HEK293 (cell line): Measurements from ENCODE around the gene PSPC1.

Experiments used
- CTCF ChIP-seq: fragments of 450-650 bp; formaldehyde crosslinking; IDR thresholded peaks from 2 replicates; pipeline ENCODE4 v1.5.1; 2016; ENCODE audit warnings: missing biosample characterization, missing genetic modification characterization
- KLF10 ChIP-seq: fragments of 450-650 bp; IDR thresholded peaks from 2 replicates; pipeline ENCODE4 v1.5.1; 2018; ENCODE audit warnings: missing biosample characterization, mild to moderate bottlenecking, missing genetic modification characterization
- KLF9 ChIP-seq: fragments of 450-650 bp; formaldehyde crosslinking; IDR thresholded peaks from 2 replicates; pipeline ENCODE4 v1.5.1; 2016; ENCODE audit warnings: missing biosample characterization, missing genetic modification characterization, low read depth
- SCRT2 ChIP-seq: fragments of 450-650 bp; formaldehyde crosslinking; IDR thresholded peaks from 2 replicates; pipeline ENCODE4 v1.5.1; 2016; ENCODE audit warnings: missing biosample characterization, missing genetic modification characterization
- ZNF114 ChIP-seq: fragments of 450-650 bp; formaldehyde crosslinking; IDR thresholded peaks from 2 replicates; pipeline ENCODE4 v1.5.0; 2017; ENCODE audit warnings: missing biosample characterization, missing genetic modification characterization
- ZNF274 ChIP-seq, 2 experiments: fragments of 200-500 bp in 1 of 2; fragments of 450-650 bp in 1 of 2; sonication (Bioruptor generic) in 1 of 2; formaldehyde crosslinking in 1 of 2; IDR thresholded peaks; 2 replicates each; pipeline versions ENCODE4 v1.5.1 to v1.6.1; 2014 to 2016; ENCODE audit warnings: borderline replicate concordance in 1 of 2, inconsistent platforms in 1 of 2, low read length in 1 of 2, missing biosample characterization in 1 of 2, missing genetic modification characterization in 1 of 2
- ZNF311 ChIP-seq: fragments of 450-650 bp; formaldehyde crosslinking; IDR thresholded peaks from 2 replicates; pipeline ENCODE4 v1.5.1; 2017; ENCODE audit warnings: missing biosample characterization, missing genetic modification characterization, borderline replicate concordance
- ZNF48 ChIP-seq: fragments of 450-650 bp; formaldehyde crosslinking; IDR thresholded peaks from 2 replicates; pipeline ENCODE4 v1.5.1; 2016; ENCODE audit warnings: missing biosample characterization, missing genetic modification characterization
- ZNF548 ChIP-seq: fragments of 450-650 bp; formaldehyde crosslinking; IDR thresholded peaks from 2 replicates; pipeline ENCODE4 v1.5.1; 2016; ENCODE audit warnings: missing biosample characterization, missing genetic modification characterization
- ZNF677 ChIP-seq: fragments of 450-650 bp; IDR thresholded peaks from 2 replicates; pipeline ENCODE4 v1.5.0; 2018; ENCODE audit warnings: missing biosample characterization, mild to moderate bottlenecking, missing genetic modification characterization, moderate library complexity
- ZNF76 ChIP-seq: fragments of 450-650 bp; formaldehyde crosslinking; IDR thresholded peaks from 2 replicates; pipeline ENCODE4; 2016; ENCODE audit warnings: low read depth, missing biosample characterization, missing genetic modification characterization, borderline replicate concordance
- TF ChIP-seq, protein P1 (sequence below): fragments of 450-650 bp; formaldehyde crosslinking; IDR thresholded peaks from 2 replicates; pipeline ENCODE4 v1.5.1; 2016; ENCODE audit warnings: missing biosample characterization, missing genetic modification characterization

GRCh38 chr13:19685437-19685836 lies 97.3 kb downstream of the PSPC1 start:
- TF ChIP-seq ZNF548 (no peak), ZNF76 (tag by site-specific recombination) (no peak), KLF9 (tag by site-specific recombination) (no peak), ZNF311 (no peak), KLF10 (tag by site-specific recombination) (no peak), ZNF48 (tag by site-specific recombination) (no peak), ZNF114 (no peak), ZNF677 (tag by site-specific recombination) (no peak), SCRT2 (tag by site-specific recombination) (no peak), CTCF (tag by site-specific recombination) (no peak), ZNF274 (IDR thresholded peaks at IDR 0.05; ENCODE audit: low read length) (no peak), ZNF274 (tag by site-specific recombination; IDR thresholded peaks at IDR 0.05; ENCODE audit: borderline replicate concordance) (no peak)
- TF ChIP-seq, protein P1, sequence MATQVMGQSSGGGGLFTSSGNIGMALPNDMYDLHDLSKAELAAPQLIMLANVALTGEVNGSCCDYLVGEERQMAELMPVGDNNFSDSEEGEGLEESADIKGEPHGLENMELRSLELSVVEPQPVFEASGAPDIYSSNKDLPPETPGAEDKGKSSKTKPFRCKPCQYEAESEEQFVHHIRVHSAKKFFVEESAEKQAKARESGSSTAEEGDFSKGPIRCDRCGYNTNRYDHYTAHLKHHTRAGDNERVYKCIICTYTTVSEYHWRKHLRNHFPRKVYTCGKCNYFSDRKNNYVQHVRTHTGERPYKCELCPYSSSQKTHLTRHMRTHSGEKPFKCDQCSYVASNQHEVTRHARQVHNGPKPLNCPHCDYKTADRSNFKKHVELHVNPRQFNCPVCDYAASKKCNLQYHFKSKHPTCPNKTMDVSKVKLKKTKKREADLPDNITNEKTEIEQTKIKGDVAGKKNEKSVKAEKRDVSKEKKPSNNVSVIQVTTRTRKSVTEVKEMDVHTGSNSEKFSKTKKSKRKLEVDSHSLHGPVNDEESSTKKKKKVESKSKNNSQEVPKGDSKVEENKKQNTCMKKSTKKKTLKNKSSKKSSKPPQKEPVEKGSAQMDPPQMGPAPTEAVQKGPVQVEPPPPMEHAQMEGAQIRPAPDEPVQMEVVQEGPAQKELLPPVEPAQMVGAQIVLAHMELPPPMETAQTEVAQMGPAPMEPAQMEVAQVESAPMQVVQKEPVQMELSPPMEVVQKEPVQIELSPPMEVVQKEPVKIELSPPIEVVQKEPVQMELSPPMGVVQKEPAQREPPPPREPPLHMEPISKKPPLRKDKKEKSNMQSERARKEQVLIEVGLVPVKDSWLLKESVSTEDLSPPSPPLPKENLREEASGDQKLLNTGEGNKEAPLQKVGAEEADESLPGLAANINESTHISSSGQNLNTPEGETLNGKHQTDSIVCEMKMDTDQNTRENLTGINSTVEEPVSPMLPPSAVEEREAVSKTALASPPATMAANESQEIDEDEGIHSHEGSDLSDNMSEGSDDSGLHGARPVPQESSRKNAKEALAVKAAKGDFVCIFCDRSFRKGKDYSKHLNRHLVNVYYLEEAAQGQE (tag by site-specific recombination), result no peak
